Omental fat pad (tissue), 4 donors: ENCODE data around the gene MEN1. TPM values are rescaled to one million over a fixed set of nuclear protein-coding genes. Genes with fewer than 3 reads are reported as not detected.

Experiments
- ATAC-seq: fragments of 150-250 bp; one replicate; pipeline ENCODE4 v1.9.1; 2016; ENCODE audit warnings: mild to moderate bottlenecking, moderate library complexity; ENCODE audit not compliant: low FRiP score
- DNase-seq: peaks from one replicate; pipeline ENCODE4 v3.0.0-alpha.2; 2019; ENCODE audit warnings: low spot score
- total RNA-seq, 4 donors: library from RNA; depleted of rRNA; stranded (reverse); fragments of >200 nt; gene quantifications; one replicate each; pipeline ENCODE4 v1.1.0, GENCODE V29; 2016
- TF ChIP-seq, protein P1 (sequence below), 3 donors: fragments of 450-650 bp; IDR thresholded peaks; one replicate each; pipeline ENCODE4 v1.5.1; 2016 to 2017; ENCODE audit warnings: antibody characterized with exemption in 3 of 3, mild to moderate bottlenecking in 3 of 3, moderate library complexity in 2 of 3

Gene MEN1
- total RNA-seq, result 10 to 100 TPM in 3 of 4 donors, 1 to 10 TPM in 1; 7.3 to 20.2 (median 12.2) TPM

DNA sequence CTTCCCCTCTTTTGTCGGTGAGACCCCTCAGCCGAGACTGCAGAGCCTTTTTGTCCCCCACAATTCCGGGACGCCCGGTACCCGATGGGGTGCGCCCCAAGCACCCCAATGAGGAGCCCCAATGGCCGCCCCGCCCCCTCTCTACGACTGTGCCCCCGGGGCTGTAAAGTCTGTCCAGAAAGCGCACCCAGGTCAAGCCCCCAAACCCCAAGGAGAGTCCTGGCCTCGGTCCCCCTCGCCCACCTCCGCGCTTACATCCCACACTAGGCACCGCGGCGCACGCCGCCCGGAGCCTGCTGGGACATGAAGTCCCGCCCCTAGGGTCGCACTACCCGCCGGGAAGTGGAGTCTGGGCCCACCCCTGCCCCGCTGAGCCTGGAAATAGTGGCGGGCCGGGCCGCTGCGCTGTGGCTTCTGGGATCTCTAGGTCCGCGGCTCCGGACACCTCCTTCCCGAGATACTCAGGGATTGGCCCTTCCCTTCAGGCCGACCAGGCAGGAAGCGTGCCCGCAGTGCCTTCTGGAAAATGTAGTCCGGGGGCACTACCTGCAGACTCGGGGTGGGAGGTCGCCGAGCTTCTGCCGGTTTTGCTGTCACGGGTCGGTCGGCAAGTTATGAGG lies at the start of gene MEN1:
TSS of gene MEN1 (minus strand) at position 281 of the 620 bp plus-strand sequence. CDS start 442 bp downstream, outside the sequence.
- ATAC-seq, result peak; percentile 98
- TF ChIP-seq, protein P1, sequence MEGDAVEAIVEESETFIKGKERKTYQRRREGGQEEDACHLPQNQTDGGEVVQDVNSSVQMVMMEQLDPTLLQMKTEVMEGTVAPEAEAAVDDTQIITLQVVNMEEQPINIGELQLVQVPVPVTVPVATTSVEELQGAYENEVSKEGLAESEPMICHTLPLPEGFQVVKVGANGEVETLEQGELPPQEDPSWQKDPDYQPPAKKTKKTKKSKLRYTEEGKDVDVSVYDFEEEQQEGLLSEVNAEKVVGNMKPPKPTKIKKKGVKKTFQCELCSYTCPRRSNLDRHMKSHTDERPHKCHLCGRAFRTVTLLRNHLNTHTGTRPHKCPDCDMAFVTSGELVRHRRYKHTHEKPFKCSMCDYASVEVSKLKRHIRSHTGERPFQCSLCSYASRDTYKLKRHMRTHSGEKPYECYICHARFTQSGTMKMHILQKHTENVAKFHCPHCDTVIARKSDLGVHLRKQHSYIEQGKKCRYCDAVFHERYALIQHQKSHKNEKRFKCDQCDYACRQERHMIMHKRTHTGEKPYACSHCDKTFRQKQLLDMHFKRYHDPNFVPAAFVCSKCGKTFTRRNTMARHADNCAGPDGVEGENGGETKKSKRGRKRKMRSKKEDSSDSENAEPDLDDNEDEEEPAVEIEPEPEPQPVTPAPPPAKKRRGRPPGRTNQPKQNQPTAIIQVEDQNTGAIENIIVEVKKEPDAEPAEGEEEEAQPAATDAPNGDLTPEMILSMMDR (IDR thresholded peaks at IDR 0.05), result no peak
- DNase-seq, result peak; percentile 74

DNA sequence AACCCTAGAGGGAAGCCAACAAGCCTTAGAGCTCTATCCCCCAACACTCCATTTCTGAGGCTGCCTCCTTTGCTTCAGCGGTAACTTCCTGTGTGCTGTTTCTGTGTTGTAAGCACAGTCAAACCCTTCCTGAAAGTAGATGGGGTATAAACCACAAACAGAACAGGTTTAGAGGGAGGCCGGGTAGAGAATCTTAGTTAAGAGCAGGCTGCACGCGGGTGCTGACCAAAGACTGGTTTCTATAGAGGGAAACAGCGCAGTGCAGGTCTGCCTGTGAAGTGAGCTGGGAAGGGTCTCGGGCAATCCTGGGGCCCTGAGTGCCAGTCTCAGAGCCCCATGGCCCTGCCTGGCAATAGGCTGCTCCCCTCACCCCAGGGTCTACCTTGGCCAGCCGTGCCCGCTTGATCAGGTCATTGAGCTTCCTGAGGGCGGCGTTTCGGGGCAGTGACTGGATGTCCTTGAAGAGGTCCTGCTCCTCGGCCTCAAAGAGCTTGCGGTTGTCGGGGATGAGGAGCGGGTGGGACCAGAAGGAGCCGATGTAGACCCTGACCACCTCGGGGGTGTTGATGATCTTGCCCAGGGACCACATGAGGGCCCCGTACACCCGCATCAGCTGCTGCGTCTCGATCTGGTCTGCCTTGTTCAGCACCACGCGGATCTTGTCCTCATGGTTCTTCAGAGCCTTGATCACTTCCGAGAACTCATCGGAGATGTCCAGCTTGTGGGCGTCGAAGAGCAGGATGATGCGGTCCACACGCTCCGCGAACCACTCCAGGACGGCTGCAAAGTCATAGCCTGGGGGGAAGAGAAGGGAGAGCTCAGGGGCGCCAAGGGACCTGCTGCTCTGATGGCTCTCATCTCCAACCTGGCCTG lies 49.4 kb upstream of the MEN1 start:
- DNase-seq (no peak), ATAC-seq (no peak)
- TF ChIP-seq, protein P1 (IDR thresholded peaks at IDR 0.05), result no peak

DNA sequence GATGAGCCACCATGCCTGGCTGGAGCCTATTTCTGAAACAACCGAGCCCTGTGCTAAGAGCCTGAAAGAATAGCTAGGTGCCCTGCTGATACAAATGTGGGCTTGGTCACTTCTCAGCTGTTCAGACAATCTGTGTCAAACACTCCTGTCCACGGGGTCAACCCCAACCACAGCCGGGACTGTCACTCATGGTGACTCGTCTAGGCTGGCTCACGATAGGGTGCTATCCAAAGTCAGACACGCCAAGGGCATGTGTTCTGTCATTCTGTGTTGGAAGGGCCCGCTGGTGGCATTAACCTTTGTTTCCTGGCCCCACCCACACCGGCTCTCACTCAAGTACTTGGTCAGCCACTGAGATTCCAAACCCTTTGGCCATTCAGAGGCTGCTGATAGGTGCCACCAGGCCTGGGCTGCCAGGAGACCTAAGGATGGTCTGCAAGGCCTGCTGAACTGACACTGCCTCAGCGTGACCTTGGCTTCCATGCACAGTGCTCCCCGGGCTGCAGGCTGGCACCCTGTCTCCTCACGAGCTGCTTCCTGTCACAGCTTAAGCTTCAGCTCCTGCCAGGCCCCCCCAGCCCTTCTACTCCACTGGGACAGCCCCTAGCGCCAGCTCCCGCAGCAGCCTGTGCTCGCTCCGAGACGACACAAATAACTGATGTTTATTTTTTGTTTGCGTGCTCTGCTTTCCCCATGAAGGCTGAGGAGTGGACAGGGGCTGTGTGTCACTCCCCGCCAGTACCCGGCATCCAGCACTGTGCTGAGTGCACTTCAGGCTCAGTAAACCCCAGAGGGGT lies 48.3 kb upstream of the MEN1 start:
- no peak for ATAC-seq
- DNase-seq, result no peak
- TF ChIP-seq, protein P1 (IDR thresholded peaks at IDR 0.05), result no peak

DNA sequence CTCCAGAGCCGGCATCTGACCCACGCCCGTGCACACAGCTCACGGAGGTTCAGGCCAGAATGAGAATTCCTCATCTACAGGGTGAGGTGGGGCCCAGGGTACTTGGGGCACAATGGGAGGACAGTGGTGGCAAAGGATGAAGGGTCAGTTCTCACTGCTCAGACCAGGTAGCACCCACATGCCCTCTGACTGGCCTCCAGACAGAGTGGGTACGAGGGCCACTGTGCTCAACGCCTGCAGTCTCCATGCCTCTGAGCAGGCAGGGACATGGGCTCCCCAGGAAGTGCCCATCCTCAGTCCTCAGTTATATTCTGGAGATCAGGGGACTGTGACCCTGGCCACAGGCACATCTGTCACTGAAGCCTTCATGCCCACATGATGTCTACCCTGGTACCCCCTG lies 47.1 kb upstream of the MEN1 start:
- ATAC-seq, result no peak
- TF ChIP-seq, protein P1 (IDR thresholded peaks at IDR 0.05), result no peak

DNA sequence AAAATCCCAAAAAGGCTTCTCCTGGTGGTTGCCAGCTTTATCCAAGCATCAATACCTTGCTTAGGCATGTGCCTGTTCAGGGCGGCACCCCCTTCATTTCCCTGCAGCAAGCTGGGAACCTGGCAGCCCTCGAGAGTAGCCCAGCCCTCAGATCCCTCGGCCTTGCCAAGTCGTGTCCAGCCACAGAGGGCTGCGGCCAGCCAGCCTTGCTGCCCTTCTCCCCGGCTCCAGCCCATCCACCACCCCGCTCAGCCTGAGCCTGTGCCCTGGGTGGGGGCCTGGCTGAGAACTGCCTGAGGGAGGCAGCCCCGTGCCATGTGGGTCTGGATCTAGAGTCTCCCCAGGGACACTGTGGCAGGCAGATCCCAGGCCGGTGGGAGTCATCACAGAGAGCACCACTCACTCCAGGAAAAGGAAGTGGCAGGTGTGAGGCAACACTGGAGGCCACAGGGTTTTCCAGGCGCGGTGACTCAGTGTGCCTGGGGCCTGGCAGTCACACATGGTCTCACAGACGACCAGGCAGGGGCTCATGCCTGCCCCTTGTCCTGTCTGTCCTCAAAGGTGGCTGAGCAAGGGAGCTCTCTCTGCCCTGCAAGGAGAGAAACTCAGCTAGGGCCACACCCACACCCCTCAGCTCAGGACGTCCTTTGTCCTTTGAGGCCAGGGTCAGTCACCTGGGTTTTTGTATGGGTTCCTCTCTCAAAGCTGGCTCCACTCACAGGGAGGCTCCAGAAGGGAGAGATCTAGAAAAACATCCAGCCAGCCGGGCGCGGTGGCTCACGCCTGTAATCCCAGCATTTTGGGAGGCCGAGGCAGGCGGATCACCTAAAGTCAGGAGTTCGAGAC lies 46.3 kb upstream of the MEN1 start:
- ATAC-seq (peak; percentile 65), DNase-seq (peak; percentile 68)
- TF ChIP-seq, protein P1 (IDR thresholded peaks at IDR 0.05), result no peak

More for the DNA sequence above, 47.1 kb upstream of the MEN1 start:
- DNase-seq, result no peak
